ENCODE results near the gene ROR1.

DNA sequence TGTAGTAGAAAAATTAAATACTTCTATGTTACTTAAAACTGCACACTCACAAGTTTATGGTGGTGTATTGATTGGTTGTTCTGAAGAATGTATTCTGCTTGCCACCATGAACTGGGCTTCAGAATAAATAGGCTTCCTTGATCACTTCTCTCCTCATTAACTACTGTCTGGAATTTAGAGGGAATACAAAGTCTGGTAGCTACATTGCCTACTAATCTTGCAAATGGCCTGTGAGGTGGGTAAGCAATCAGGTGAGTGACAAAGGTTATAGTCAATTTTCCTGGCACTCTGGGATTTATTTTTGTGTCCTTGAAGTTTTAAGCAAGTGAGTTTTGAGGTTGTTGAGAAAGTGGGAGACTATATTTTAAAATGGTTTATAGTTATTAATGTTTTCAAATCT is 101.8 kb downstream of the ROR1 start:
- no peak for TF ChIP-seq ZNF317 (CRISPR knock-in tag; IDR thresholded peaks at IDR 0.05)
- TF ChIP-seq ZNF567 (CRISPR knock-in tag; IDR thresholded peaks at IDR 0.05; ENCODE audit: borderline replicate concordance): no peak
- TF ChIP-seq FOXA3 (CRISPR knock-in tag; IDR thresholded peaks at IDR 0.05): no peak
- TF ChIP-seq, protein P1, sequence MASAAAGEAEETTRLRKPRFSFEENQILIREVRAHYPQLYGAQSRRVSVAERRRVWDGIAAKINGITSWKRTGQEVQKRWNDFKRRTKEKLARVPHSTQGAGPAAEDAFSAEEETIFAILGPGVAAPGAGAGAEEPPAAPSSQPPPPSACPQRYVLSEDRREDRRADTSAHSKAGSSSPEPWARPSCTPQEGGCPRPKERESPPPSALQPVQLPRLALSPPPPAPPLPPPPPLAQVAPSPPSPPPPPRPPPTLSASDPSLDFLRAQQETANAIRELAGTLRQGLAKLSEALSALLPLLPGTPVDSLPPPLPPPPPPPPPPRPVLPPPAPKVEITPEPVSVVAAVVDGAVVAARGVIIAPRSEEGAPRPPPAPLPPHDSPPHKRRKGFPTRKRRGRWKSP (CRISPR knock-in tag; IDR thresholded peaks at IDR 0.05): no peak
- no peak for TF ChIP-seq ZNF292 (CRISPR knock-in tag; IDR thresholded peaks at IDR 0.05; ENCODE audit: borderline replicate concordance, low read depth)
- no peak for TF ChIP-seq HOXA7 (CRISPR knock-in tag; IDR thresholded peaks at IDR 0.05)
- no peak for TF ChIP-seq ZNF234 (CRISPR knock-in tag; conservative IDR thresholded peaks at IDR 0.05)
- TF ChIP-seq, protein P2, sequence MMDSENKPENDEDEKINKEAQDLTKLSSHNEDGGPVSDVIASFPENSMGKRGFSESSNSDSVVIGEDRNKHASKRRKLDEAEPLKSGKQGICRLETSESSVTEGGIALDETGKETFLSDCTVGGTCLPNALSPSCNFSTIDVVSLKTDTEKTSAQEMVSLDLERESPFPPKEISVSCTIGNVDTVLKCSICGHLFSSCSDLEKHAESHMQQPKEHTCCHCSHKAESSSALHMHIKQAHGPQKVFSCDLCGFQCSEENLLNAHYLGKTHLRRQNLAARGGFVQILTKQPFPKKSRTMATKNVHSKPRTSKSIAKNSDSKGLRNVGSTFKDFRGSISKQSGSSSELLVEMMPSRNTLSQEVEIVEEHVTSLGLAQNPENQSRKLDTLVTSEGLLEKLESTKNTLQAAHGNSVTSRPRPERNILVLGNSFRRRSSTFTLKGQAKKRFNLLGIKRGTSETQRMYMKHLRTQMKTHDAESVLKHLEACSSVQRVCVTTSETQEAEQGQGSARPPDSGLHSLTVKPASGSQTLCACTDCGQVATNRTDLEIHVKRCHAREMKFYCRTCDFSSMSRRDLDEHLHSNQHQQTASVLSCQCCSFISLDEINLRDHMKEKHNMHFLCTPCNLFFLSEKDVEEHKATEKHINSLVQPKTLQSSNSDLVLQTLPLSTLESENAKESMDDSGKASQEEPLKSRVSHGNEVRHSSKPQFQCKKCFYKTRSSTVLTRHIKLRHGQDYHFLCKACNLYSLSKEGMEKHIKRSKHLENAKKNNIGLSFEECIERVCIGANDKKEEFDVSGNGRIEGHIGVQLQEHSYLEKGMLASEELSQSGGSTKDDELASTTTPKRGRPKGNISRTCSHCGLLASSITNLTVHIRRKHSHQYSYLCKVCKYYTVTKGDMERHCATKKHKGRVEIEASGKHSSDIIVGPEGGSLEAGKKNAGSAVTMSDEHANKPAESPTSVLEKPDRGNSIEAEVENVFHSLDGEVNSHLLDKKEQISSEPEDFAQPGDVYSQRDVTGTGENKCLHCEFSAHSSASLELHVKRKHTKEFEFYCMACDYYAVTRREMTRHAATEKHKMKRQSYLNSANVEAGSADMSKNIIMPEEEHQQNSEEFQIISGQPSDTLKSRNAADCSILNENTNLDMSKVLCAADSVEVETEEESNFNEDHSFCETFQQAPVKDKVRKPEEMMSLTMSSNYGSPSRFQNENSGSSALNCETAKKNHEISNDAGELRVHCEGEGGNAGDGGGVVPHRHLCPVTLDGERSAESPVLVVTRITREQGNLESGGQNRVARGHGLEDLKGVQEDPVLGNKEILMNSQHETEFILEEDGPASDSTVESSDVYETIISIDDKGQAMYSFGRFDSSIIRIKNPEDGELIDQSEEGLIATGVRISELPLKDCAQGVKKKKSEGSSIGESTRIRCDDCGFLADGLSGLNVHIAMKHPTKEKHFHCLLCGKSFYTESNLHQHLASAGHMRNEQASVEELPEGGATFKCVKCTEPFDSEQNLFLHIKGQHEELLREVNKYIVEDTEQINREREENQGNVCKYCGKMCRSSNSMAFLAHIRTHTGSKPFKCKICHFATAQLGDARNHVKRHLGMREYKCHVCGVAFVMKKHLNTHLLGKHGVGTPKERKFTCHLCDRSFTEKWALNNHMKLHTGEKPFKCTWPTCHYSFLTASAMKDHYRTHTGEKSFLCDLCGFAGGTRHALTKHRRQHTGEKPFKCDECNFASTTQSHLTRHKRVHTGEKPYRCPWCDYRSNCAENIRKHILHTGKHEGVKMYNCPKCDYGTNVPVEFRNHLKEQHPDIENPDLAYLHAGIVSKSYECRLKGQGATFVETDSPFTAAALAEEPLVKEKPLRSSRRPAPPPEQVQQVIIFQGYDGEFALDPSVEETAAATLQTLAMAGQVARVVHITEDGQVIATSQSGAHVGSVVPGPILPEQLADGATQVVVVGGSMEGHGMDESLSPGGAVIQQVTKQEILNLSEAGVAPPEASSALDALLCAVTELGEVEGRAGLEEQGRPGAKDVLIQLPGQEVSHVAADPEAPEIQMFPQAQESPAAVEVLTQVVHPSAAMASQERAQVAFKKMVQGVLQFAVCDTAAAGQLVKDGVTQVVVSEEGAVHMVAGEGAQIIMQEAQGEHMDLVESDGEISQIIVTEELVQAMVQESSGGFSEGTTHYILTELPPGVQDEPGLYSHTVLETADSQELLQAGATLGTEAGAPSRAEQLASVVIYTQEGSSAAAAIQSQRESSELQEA (CRISPR knock-in tag; IDR thresholded peaks at IDR 0.05; ENCODE audit: not compliant biosample characterization): no peak
- TF ChIP-seq POLR2AphosphoS5 (IDR thresholded peaks at IDR 0.05; ENCODE audit: low read depth, low read length): no peak
- TF ChIP-seq ZKSCAN1 (IDR thresholded peaks at IDR 0.05; ENCODE audit: low read length): no peak

Measured in HepG2 (cell line).